Measurements from ENCODE around the gene FAM24A.

- TF ChIP-seq, protein P1, sequence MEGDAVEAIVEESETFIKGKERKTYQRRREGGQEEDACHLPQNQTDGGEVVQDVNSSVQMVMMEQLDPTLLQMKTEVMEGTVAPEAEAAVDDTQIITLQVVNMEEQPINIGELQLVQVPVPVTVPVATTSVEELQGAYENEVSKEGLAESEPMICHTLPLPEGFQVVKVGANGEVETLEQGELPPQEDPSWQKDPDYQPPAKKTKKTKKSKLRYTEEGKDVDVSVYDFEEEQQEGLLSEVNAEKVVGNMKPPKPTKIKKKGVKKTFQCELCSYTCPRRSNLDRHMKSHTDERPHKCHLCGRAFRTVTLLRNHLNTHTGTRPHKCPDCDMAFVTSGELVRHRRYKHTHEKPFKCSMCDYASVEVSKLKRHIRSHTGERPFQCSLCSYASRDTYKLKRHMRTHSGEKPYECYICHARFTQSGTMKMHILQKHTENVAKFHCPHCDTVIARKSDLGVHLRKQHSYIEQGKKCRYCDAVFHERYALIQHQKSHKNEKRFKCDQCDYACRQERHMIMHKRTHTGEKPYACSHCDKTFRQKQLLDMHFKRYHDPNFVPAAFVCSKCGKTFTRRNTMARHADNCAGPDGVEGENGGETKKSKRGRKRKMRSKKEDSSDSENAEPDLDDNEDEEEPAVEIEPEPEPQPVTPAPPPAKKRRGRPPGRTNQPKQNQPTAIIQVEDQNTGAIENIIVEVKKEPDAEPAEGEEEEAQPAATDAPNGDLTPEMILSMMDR (conservative IDR thresholded peaks at IDR 0.05; ENCODE audit: low read depth, low read length), result no peak
- no peak for TF ChIP-seq EZH2 (IDR thresholded peaks at IDR 0.05; ENCODE audit: low read length, unreplicated experiment)
Measured at GRCh38 chr10:122955892-122956291, 45.5 kb downstream of the FAM24A start.
